Activated CD8-positive, alpha-beta memory T cell treated with anti-CD3 and anti-CD28 coated beads for 1 hour (primary cell): ENCODE measurements around the gene OLFM2.
"Not testable (repeated sequence)": the region's sequence is repeated elsewhere in the genome, so short reads cannot be mapped to it uniquely, and the experiment has no call there.

Experiments used
- DNase-seq, 2 donors: peaks; one replicate each; pipeline ENCODE4 v3.0.0-alpha.2; 2020; ENCODE audit warnings: low read depth in 1 of 2; ENCODE audit errors: extremely low read depth in 1 of 2

OLFM2 gene

GRCh38 chr19:9836021-9836420 lies 100.3 kb downstream of the OLFM2 start:
- no peak for DNase-seq

DNA sequence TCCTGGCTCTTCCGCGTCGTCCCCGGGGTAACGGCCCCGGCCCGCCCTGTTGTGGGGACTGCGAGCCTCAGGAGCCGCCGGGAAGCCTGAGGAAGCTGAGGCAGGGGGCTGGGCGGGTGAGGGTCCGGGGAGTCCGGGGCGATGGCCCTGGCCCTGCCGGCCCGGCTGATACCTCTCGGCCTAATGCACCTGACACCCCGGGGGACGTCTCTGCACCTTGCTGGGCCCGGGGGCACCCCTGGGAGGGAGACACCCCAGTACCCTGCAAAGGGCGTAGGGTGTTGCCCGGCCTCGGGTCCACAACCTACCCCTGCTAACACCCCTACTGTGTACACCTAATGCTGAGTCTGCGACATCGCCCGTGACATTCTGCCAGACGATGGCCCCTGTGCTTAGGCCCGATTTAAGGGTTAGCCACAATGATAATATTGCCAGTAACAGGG lies 100.8 kb downstream of the OLFM2 start:
- no peak for DNase-seq

DNA sequence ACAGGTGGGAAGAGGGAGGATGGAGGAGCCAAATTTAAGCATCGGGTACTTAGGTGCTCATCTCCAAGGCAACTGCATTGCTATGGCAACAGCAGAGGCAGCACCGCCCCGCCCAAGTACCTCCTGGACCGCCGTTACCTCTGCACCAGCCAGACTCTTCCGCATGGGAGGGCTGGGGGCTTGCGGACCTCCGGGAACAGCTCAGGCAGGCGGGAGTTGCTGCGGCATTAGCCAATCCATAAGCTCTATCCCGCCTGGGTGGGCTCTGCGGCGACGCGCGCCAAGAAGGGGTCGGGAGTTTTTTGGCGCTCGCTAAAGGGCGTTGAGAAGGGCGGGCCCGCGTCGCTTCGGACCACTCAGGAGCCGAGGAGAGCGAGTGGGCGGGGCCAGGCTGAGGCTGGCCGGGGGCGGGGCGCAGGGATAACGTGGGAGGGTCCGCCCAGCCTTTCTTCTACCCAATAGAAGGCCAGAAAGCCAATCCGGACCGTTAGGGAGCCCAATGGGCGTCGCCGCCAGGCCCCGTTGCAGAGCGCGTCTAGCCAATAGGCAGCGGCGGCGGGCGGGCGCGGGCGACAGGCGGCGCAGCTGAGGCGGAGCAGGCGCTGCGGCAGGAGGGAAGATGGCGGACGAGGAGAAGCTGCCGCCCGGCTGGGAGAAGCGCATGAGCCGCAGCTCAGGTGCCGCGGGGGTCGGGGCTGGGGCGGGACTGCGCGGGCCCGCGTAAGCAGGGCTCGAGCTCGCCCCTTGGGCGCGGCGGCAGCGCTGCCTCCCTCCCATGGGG lies 101.4 kb downstream of the OLFM2 start, which contains the start of gene PIN1:
TSS of gene PIN1 (plus strand) at position 593 of the 781 bp plus-strand sequence. CDS start at position 620, 27 bp downstream.
- DNase-seq: peak; percentile 98

DNA sequence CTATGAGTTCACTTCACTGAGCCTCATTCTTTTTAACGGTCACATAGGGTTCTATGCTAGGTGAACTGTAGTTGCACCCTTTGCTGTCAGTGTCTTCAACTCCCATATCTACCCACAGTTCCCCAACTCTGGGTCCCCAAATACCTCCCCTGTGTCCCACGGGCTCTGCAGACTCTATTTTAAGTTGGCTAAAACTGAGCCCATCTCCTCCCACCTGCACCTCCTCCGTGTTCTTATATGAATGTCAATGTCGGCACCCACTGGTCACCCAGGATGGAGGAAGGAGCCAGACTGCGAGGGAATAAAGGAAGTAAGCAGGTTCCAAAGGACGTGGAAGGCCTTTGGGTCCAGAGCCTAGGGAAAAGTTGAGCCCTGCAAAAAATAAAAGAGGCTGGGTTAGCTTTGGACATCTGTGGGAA lies 102.0 kb downstream of the OLFM2 start:
- no peak for DNase-seq

DNA sequence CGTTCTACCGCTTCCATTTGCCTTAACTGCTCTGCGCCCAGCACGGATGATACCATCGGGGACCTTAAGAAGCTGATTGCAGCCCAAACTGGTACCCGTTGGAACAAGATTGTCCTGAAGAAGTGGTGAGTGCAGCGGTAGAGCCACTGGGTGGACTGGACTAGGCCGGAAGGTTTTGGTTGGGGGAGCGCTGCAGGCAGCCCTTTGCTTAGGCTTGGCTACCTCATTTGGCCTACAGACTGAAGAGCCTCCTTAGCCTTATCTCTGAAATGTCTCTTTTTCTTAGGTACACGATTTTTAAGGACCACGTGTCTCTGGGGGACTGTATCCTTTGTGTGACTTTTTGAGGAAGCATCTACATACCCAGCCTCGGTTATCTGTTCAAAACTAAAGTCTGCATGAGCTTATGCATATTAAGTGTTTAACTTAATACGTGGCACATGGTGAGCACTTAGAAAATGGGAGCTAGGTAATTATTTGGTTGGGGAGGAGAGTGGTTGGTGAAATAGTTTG lies 107.7 kb downstream of the OLFM2 start:
- no peak for DNase-seq

DNA sequence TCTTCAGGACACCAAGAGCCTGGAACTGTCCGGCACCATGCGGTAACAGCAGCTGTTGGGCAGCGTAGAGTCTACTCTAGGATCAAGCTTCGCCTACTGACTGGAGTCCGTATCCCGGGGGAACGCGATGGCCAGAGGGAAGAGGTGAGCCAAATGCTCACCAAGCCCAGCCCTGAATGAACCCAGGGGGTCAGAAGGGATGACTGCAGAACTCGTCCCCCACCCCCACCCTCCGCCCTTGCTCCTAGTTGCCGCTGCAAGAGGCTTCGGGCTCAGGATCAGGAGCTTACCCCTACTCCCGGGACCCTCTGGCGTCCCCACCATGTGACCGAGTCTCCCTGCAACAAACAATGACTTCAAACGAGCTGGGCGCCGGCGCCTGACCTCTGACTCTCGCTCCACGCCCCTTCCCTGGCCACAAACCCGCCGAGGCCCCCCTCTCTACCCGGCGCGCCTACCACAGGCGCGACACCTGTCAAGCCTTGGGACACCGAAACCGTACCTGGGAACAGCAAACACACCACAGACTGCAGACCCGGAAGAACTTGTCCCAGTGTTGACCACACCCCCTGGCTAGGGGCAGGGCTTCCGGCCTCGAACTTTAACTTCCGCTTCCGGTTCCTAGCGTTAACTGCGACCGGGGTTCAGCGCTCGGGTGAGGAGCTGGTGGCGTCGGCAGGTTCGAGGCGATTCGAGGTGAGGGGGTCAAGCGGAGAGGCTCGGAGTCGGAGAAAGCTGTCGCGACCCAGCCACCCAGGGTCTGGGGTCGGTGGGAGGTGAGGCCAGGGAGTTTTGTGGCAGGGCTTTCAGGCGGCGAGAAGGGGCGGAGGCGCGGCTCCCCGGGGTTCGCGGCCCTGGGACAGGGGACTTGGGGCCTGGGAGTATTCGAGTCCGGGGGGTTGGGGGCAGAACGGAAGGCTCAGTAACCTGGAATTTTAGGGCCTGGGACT lies 108.8 kb downstream of the OLFM2 start, which contains the start of gene UBL5:
TSS of gene UBL5 (plus strand) at position 630 of the 950 bp plus-strand sequence. CDS start 420 bp downstream, outside the sequence.
- DNase-seq: peak; percentile 67 to 80

GRCh38 chr19:9823816-9824215 lies 112.5 kb downstream of the OLFM2 start:
- DNase-seq: no peak

GRCh38 chr19:9820034-9820433 lies 116.3 kb downstream of the OLFM2 start:
- DNase-seq: not testable (repeated sequence)

GRCh38 chr19:9819596-9819909 lies 116.8 kb downstream of the OLFM2 start:
- no peak for DNase-seq

GRCh38 chr19:9818734-9819595 lies 117.3 kb downstream of the OLFM2 start, which contains the start of gene FBXL12:
FBXL12 (minus strand) TSS chr19:9819079; CDS start chr19:9818813, 266 bp downstream.
- DNase-seq: peak; percentile 100

- no peak for DNase-seq
These were observed 118.1 kb downstream of the OLFM2 start for GRCh38 chr19:9818175-9818733.

DNA sequence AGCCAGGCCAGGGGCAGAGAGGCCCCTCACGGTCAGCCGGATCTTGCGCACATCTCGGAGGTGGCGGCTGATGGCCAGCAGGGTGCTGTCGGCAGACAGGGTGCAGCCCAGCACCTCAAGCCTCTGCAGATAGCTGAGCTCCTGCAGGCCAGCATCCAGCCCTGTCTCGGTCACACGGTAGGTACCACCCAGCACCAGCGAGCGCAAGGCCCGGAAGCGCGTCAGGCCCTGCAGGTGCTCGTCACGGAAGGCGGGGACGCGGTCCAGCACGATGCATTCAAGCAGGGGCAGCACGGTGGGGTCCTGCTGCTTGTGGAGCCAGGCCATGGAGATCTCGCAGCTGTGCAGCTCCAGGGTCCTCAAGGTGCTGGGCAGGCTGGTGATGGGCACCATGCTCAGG lies 125.2 kb downstream of the OLFM2 start:
- no peak for DNase-seq

DNA sequence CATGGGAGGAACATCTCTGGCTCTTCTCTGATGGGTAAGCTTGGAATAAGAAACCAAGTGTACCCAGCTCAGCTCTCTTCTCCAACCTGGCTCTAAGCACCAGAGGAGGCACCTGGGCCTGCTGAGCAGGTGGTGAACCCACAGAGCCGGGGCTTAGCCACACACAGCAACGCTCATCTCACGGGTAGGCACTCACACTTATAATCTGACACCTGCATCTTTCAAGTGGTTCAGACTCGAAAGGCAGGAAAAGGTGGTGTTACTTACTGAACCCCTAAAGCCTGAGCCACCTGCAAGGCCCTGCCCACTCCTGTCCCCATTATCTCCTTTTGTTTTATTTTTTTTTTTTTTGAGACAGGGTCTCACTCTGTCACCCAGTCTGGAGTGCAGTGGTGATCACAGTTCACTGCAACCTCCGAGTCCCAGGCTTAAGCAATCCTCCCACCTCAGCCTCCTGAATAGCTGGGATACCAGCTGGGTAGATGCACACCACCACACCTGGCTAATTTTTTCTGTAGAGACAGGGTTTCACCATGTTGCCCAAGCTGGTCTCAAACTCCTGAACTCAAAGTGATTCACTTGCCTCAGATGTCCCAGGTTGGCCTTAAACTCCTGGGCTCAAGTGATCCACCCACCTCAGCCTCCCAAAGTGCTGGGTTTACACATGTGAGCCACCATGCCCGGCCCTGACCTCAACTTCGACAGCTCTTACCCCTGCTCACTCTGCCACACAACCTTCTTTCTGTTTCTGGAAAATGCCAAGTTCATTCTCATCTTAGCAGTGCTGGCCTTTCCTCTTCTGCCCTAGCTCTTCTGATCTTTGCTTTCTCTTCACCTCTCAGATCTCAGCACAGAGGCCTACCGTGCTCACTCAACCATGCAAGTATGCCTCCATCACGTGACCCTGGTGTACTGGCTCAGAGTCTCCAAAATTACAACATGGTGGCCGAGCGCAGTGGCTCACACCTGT lies 127.2 kb downstream of the OLFM2 start:
- DNase-seq: no peak

GRCh38 chr19:9806803-9807202 lies 129.5 kb downstream of the OLFM2 start:
- DNase-seq: no peak
